Heart left ventricle (tissue), 13 donors: ENCODE data around the gene PAGR1.

Source experiments
- POLR2A ChIP-seq, 2 donors: fragments of 450-650 bp; IDR thresholded peaks; one replicate each; pipeline ENCODE4 v1.6.1; 2017; ENCODE audit warnings: antibody characterized with exemption in 2 of 2, mild to moderate bottlenecking in 2 of 2, moderate library complexity in 2 of 2
- TF ChIP-seq, protein P1 (sequence below), 12 donors: fragments of 200-600 bp; sonication (generic) in 4 of 12; IDR thresholded peaks; one replicate each; pipeline versions ENCODE4 v1.5.0 to v1.8.0; 2018 to 2022; ENCODE audit warnings: antibody characterized with exemption in 12 of 12, mild to moderate bottlenecking in 5 of 12
- donor health status: ischemic (EF 13 %, LVEDD 7.1; RV severe dilation, severe dysfunction).
- donor health status: DM: no; HTN: yes; CAD: no.
- donor health status: DM: no; HTN: no; CAD: no.
- donor health status: ischemic (EF 25% LVEDD 6.9; RV normal size, moderate dysfunction).
- donor health status: ischemic (EF 25% LVEDD 5.7; RV mildly dilated, moderate dysfunction).
- donor health status: ischemic (EF 35%, LVEDD 5.7; RV mildly dilated, moderate dysfunction).
- donor health status: nonischemic (EF 11% LVEDD 7.7; RV severe dilation, severe dysfunction).
- donor health status: DM: yes; HTN: yes; CAD: no.
- donor health status: PGD.
- donor health status: ischemic (EF 29% LVEDD 5.4; RV normal size, mild dysfunction).
- donor health status: nonischemic (EF 23%, LVEDD 6.1; RV moderate dilation, normal function).

DNA sequence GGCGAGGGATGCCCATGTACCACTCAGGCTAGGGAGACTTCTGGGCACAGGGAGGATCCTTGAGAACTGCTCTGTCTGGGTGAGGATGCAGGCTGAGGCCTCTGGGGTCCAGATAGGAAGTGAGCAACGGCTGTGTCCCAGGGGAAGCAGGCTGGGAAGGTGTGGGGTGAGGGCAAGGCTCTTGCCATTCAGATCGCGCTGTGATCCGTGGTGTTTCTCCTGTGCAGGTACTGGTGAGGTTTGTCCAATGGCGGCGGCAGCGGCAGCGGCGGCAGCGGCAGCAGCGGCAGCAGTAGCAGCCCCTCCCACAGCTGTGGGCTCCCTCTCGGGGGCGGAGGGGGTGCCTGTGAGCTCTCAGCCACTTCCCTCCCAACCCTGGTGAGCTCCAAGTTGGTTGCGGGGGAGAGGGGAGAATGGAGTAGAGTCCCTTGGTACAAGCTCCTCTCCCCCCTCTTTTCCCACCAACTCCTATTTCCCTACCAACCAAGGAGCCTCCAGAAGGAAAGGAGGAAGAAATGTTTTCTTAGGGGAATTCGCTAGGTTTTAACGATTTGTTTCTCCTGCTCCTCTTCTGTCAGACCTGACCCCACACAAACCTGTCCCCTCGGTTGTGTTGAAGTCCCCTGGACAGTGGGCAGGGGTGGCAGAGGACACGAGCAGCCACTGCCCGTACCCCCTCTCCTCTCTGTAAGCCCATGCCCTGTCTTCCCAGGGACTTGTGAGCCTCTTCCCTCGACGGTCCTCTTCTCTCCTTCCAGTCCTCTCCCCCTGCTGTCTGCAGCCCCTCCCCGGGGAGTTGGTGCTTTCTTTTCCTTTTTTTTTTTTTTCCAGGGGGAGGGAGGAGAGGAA lies 5.9 kb upstream of the PAGR1 start:
- TF ChIP-seq, protein P1, sequence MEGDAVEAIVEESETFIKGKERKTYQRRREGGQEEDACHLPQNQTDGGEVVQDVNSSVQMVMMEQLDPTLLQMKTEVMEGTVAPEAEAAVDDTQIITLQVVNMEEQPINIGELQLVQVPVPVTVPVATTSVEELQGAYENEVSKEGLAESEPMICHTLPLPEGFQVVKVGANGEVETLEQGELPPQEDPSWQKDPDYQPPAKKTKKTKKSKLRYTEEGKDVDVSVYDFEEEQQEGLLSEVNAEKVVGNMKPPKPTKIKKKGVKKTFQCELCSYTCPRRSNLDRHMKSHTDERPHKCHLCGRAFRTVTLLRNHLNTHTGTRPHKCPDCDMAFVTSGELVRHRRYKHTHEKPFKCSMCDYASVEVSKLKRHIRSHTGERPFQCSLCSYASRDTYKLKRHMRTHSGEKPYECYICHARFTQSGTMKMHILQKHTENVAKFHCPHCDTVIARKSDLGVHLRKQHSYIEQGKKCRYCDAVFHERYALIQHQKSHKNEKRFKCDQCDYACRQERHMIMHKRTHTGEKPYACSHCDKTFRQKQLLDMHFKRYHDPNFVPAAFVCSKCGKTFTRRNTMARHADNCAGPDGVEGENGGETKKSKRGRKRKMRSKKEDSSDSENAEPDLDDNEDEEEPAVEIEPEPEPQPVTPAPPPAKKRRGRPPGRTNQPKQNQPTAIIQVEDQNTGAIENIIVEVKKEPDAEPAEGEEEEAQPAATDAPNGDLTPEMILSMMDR (IDR thresholded peaks at IDR 0.05), result no peak
- TF ChIP-seq POLR2A (IDR thresholded peaks at IDR 0.05), result no peak
